Stimulated activated CD8-positive, alpha-beta memory T cell treated with anti-CD3 and anti-CD28 coated beads, Interleukin-12 subunit alpha, Interleukin-12 subunit beta, amount 100 ng/mL, for 24 hours (primary cell): ENCODE data around the gene AAGAB.

Experiments
- DNase-seq: peaks from one replicate; pipeline ENCODE4 v3.0.0-alpha.2; 2020; ENCODE audit errors: extremely low read depth

The AAGAB gene

GRCh38 chr15:67210555-67211168, 43.8 kb downstream of the AAGAB start:
- DNase-seq = no peak

GRCh38 chr15:67208396-67208795, 46.1 kb downstream of the AAGAB start:
- no peak for DNase-seq

- no peak for DNase-seq
These were observed 46.8 kb downstream of the AAGAB start for GRCh38 chr15:67207555-67208207.

DNA sequence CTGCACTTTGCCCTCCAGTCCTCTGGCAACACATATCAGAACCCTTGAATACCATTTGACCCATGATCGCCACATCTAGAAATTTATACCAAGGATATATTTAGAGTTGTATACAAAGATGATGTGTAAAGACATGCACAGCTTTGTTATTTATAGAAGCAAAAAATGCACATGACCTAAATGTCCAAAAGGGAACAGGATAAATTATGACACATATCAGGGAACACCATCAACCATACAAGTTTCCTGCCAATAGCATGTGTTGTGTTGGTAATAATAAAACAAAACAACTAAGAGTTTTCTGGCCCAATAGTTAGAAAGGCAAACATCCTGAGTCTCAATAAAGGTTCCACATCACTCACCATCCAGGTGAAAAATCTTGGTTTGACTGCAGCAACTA, 51.5 kb downstream of the AAGAB start:
- no peak for DNase-seq

GRCh38 chr15:67202091-67202490, 52.4 kb downstream of the AAGAB start:
- no peak for DNase-seq

DNA sequence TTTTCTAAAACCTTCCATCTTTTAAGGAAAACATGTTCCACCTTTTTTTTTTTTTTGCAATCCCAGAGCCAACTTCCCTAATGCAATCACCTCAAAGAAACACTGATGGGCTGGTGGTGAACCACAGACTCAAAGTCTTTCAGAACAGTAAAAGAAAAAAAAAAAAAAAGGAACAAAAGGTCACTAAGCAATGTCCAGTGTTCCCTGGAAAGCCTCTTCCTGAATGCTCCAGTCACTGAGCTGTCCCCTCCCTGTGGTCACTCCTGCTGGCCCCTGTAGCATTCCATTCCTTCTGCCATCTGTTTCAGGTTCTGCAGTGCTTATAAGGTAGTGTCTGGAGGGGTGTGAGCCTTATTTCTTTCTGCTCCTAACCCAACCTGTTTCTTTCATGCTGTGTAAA, 53.3 kb downstream of the AAGAB start:
- no peak for DNase-seq

DNA sequence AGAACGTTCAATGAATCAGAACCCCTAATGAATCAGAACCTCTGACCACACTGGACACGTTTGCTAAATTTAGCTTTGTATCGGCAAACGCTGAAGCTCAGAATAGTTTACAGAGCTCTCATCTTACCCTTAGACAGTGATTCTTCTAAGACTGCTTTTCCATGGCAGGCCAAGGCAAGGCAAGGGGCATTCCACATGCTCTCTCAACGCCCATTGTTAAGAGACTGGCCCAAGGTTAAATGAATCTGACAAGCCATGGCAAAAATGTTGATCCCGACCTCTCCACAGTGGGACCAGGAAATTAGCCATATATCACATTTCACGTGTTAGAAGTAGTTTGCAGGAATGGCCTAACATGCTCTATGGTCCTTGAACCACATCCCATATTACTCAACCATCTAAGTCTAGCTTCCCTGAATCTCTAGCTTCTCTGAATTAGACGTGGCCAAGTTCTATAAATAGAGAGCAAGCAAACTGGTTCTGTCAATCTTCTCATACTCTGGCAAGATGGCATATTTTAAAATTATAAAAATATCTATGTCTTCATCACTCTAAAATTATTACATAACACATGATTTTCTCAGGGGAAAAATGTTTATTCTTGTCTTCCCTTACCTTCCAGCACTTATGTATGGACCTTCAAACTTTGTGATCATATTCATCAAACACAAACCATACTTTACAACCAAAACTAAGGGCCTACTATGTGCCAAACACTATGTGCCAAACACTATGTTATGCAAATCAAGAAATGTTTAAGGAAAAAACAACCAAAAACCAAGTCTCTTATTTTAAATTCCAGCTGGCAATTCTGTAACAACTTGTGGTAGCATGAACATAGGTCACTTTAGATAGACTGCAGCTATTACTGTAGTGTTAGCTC, 54.3 kb downstream of the AAGAB start:
- no peak for DNase-seq

DNA sequence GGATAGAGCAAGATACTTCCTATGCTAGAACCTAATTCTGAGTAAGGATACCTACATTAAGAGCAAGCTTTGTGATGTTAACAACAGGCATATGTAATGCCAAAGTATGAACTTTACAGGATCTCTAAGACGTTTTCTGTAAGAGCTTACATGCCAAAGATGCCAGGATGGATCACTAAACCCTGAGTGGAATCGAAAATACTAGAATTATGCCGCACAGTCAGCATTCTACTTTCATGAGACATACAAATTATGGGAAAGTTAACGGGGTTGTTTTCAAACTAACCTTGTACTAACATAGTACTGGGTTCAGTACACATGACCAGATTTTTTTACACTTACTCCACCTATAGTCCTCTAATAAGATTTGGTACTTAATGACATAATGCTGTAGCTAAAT, 55.1 kb downstream of the AAGAB start:
- DNase-seq = no peak

- DNase-seq = no peak
These were observed 56.2 kb downstream of the AAGAB start for GRCh38 chr15:67198157-67198754.

DNA sequence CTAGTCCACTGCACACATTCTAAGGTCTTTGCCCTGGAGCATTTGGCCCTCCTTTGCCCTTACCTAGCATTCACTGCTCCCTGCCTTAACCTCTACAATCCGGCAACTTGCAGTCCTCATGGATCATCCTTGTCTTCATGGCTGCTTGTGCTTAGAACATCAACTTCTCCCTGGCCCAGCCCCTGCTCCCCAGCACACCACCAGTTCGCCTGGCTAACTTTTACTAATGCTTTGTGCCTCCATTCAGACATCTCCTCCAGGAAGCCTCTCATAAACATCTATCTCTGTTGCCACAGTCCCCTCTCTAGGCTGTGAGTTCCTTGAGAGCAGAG, 57.1 kb downstream of the AAGAB start:
- no peak for DNase-seq

DNA sequence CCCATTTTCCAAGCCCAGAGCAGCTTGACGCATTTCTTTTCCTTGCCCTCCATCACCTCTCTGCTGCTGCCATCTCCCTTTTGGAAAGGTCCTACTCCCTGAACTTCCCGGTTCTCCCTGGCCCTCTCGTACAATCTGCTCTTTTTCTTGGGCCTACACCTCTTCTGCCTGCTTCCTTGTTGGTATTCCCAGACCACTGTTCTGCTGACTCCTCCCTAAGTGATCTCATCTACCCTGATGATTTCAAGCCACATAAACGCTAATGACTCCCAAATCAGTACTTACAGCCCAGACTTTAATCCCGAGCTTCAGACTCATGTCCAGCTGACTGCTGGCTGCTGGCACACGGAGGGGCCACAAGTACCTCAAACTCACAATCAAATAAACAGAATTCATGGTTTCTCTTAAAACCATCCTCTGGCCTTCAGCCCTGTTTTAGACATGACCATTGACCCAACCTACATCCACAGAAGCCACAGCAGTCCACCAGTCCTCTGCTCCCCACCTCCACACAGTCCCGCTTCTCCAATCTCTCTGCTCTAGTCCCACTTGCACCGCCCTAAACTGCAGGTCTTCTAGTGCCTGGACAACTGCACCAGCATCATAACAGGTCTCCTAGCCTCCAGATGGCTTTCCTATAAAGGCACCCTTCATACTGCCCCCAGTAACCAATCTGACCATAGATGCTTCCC, 57.6 kb downstream of the AAGAB start:
- no peak for DNase-seq

GRCh38 chr15:67196222-67196621, 58.2 kb downstream of the AAGAB start:
- no peak for DNase-seq

- no peak for DNase-seq
These were observed 59.2 kb downstream of the AAGAB start for GRCh38 chr15:67195305-67195704.

DNA sequence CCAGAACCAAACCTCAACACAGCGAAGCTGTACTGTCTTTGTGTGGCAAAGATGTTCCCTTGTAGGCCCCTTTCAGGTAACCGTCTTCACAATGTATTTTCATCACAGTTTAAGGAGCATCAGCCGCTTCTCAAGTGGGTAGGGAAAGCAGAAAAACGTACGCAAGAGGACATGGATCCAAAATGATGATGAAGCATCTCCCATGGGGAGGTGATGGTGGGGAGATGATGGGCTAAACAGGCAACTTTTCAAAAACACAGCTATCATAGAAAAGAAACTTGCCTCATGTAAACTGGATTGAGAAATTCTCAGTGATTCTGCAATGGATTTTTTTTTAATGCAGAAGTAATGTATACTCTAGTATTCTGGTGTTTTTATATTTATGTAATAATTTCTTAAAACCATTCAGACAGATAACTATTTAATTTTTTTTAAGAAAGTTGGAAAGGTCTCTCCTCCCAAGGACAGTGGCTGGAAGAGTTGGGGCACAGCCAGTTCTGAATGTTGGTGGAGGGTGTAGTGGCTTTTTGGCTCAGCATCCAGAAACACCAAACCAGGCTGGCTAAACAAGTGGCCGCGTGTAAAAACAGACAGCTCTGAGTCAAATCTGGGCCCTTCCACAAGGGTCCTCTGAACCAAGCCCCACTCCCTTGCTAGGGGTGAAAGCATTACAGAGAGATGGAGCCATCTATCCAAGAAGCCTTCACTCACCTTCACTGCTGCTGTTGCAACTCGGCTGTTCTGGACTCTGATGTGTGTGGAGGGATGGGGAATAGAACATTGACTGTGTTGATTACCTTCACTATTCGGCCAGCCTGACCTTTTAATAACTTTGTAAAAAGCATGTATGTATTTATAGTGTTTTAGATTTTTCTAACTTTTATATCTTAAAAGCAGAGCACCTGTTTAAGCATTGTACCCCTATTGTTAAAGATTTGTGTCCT, 60.0 kb downstream of the AAGAB start:
- no peak for DNase-seq

DNA sequence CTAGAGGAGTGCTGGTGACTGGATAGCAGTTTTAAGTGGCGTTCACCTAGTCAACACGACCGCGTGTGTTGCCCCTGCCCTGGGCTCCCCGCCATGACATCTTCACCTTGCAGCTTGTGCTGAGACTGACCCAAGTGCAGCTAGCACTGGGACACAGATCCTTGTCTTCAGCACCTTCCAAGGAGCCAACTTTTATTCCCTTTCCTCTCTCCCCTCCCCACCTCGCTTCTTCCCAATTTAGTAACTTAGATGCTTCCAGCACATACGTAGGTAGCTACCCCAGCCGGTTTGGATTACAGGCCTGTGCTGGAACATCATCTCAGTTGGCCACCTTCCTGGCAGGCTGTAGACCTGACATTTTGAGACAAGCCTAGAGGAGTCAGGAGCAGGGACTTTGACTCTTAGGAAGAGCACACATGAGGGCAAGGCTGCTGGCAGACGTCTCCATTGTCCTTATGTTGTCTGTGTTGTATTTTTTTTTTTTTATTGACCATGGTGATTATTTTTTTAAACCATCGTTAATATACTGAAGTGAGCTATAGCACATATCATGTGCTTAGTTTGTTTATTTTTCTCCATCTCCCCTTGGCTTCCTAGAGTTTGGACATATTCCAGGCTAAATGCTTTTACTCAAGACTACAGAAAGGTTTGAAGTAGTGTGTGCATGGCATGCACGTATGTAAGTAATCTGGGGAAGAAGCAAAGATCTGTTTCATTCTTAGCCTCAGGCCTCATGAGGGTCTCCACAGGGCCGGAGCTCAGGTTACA, 61.1 kb downstream of the AAGAB start:
- DNase-seq = no peak

GRCh38 chr15:67192185-67192820, 62.2 kb downstream of the AAGAB start:
- DNase-seq = no peak

GRCh38 chr15:67190813-67191212, 63.6 kb downstream of the AAGAB start:
- DNase-seq = no peak

- no peak for DNase-seq
These were observed 64.1 kb downstream of the AAGAB start for GRCh38 chr15:67190326-67190725.

- no peak for DNase-seq
These were observed 65.0 kb downstream of the AAGAB start for GRCh38 chr15:67189326-67190051.
